Activated T-helper 2 cell treated with anti-CD3 and anti-CD28 coated beads, Interferon-gamma antibody, Interleukin-2, Interleukin-4, amounts not matched to agents 10 μg/mL and 5 μg/mL and 100 μg/mL, durations not matched to agents 14 hours and 24 hours and 36 hours (primary cell): Measurements from ENCODE around the gene ACP1. TPM values are rescaled to one million over a fixed set of nuclear protein-coding genes. Genes with fewer than 3 reads are reported as not detected.
A peak's percentile ranks its signal among the peaks of the same experiment; 100 is the strongest.

ENCODE experiments used
- DNase-seq: peaks from one replicate; pipeline ENCODE4 v3.0.0; 2021; ENCODE audit warnings: low spot score
- H3K27ac Mint-ChIP-seq: one replicate; pipeline ENCODE4 v1.8.0; 2021; ENCODE audit warnings: mixed read lengths
- H3K27me3 Mint-ChIP-seq: one replicate; pipeline ENCODE4 v1.8.0; 2021; ENCODE audit warnings: low read depth, mixed read lengths
- H3K36me3 Mint-ChIP-seq: one replicate; pipeline ENCODE4 v1.8.0; 2021; ENCODE audit warnings: low read depth, mixed read lengths
- H3K4me1 Mint-ChIP-seq: one replicate; pipeline ENCODE4 v1.8.0; 2021; ENCODE audit warnings: low read depth, mixed read lengths
- H3K4me3 Mint-ChIP-seq: one replicate; pipeline ENCODE4 v1.8.0; 2021; ENCODE audit warnings: low read depth, mild to moderate bottlenecking, moderate library complexity, mixed read lengths
- H3K9me3 Mint-ChIP-seq: one replicate; pipeline ENCODE4 v1.8.0; 2021; ENCODE audit warnings: mixed read lengths
- intact Hi-C: fragments of 100-400 bp; cut with micrococcal nuclease; formaldehyde crosslinking; loops from one replicate; pipeline ENCODE4 v1.15.1; 2023
- total RNA-seq: library from RNA; stranded (reverse); gene quantifications from 2 replicates; pipeline ENCODE4 v1.2.3, GENCODE V29; 2022

The ACP1 gene
- total RNA-seq, 1 donor from 2014 or later = 168 TPM

DNA sequence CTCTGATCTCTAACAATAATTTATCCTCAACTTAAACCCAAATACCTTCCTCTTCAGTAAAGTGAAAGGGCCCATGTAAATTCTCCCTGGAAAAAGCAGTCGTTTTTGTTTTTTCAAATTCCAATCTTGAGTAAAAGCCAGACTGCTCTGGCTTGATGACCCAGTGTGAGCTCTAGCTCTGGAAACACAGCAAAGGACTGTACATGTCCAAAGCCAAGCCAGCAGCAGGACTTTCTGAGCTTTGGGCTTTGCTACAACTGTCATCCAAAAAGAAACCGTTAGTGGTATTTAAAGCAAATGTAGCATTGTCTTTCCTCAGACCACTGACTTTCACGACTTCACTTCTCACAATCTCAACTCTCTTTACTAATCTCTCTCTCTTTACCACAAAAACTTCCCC is 26.3 kb upstream of the ACP1 start:
- intact Hi-C loops = no loop called here
- DNase-seq = no peak
- Mint-ChIP-seq H3K9me3 (peaks cover 29% of the 10 kb centered on the region), H3K27ac (peak overlapping the region; percentile 13), H3K36me3 (peaks cover 67% of the 10 kb centered on the region), H3K4me3 (no peak overlapping the region), H3K4me1 (peaks cover 10% of the 10 kb centered on the region), H3K27me3 (no peaks in the 10 kb centered on the region)

DNA sequence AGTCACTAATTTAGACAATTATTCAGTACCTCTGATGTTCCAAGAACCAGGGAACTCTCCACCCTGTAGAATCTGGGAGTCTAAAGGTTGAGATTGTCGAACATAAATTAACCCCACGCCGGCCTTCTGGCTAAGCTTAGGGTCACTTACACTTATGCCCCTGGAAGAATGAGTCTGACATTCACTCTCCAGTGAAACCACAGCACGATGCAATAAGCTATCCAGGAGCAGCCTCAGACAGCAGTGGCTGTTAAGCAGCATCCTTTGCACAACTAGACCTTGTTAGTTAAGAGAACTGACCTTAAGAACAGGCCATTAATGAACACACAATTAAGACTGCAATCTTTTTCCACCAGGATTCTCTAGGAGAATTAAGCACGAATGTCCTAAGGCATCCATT is 25.9 kb upstream of the ACP1 start:
- DNase-seq = no peak
- intact Hi-C loops = no loop called here
- Mint-ChIP-seq H3K27me3 (no peaks in the 10 kb centered on the region), H3K9me3 (peaks cover 29% of the 10 kb centered on the region), H3K27ac (peak overlapping the region; percentile 8), H3K36me3 (peaks cover 69% of the 10 kb centered on the region), H3K4me3 (no peak overlapping the region), H3K4me1 (peaks cover 10% of the 10 kb centered on the region)

DNA sequence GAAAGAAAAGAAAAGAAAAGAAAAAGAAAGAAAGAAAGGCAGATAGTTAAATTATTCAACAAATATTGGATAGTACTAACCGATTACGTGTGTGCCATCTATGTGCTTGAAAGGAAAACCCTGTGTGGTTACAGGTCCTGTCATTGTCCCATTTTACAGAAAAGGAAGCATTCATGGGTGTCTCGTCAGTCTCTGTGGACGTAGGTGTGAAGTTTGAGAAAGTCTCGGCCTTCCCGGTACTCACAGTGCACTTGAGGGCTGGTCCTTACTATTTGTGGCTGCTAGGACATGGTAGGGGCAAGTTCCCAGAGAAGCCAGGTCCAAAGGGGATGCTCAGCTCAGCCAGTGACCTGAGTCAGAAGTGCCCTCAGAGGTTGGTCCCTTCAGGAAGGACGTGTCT is 20.2 kb upstream of the ACP1 start:
- intact Hi-C loops = loop anchor here (10.0 kb wide), 1 partner anchor 390 kb away; no protein-coding TSS in a partner anchor
- Mint-ChIP-seq H3K27ac (no peak overlapping the region), H3K36me3 (peaks cover 65% of the 10 kb centered on the region), H3K9me3 (peaks cover 23% of the 10 kb centered on the region), H3K4me3 (no peak overlapping the region), H3K27me3 (no peaks in the 10 kb centered on the region), H3K4me1 (peaks cover 4% of the 10 kb centered on the region)
- DNase-seq = no peak

DNA sequence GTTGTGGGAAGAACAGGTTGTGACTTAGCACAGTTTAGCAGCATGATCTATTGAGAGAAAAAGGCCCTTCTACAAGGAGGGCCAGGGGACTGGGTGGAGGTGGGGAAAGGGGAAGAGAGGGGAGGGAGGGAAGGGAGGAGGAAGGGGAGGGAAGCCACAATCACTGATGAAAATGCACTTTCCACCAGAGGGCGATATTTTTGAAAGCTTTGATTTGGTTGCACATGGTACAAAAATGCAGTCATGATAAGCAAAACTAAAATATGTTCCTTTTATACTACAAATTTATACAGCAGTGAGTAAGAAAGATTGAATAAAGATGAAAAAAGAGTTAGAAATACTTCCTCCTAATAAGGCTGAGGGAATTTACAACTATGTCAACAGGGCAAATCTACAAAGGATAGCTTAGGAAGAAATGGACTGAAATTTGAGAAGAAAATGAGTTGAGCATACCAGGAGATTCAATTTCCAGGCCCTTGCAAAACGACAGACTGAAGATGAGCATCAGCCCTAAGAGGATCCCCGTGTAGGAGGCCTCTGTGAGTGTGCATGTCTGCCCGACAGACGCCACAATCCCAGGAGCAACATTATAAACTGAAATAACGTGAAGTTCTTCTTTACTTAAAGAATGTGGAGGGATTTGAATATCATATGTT is 18.1 kb upstream of the ACP1 start:
- no peak for DNase-seq
- H3K27me3 Mint-ChIP-seq = no peaks in the 10 kb centered on the region
- H3K4me1 Mint-ChIP-seq = peaks cover 4% of the 10 kb centered on the region

DNA sequence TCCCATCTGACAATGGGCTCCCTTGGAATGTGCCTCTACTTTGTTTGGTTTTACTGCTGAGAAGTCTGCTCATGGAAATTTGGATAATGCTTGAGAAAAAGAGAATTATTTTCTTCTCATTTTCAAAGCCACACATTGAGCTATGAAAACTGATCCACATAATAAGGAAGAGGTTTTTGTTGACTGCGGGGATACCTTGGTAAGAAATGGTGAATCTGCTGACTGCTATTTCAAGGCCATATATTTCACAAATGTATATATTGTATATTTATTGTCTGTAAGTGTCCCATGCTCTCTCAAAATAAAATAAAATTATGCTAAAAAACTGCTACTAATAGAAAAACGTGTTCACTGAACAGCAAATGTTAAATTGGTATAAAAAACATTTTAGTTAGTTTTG is 16.0 kb upstream of the ACP1 start:
- peaks cover 27% of the 10 kb centered on the region for H3K36me3 Mint-ChIP-seq
- H3K27me3 Mint-ChIP-seq = no peaks in the 10 kb centered on the region
- peaks cover 4% of the 10 kb centered on the region for H3K4me1 Mint-ChIP-seq
- intact Hi-C loops = loop anchor here (5.0 to 10.0 kb wide), 2 partner anchors 44 to 386 kb away; no protein-coding TSS in a partner anchor
- DNase-seq = no peak
- H3K9me3 Mint-ChIP-seq = no peaks in the 10 kb centered on the region
- H3K27ac Mint-ChIP-seq = no peak overlapping the region
- H3K4me3 Mint-ChIP-seq = no peak overlapping the region

More for the DNA sequence above, 18.1 kb upstream of the ACP1 start:
- intact Hi-C loops = loop anchor here (1.0 to 10.0 kb wide), 3 partner anchors 17 to 388 kb away; no protein-coding TSS in a partner anchor
- Mint-ChIP-seq H3K4me3 (no peak overlapping the region), H3K9me3 (peaks cover 8% of the 10 kb centered on the region), H3K36me3 (peaks cover 45% of the 10 kb centered on the region), H3K27ac (no peak overlapping the region)

DNA sequence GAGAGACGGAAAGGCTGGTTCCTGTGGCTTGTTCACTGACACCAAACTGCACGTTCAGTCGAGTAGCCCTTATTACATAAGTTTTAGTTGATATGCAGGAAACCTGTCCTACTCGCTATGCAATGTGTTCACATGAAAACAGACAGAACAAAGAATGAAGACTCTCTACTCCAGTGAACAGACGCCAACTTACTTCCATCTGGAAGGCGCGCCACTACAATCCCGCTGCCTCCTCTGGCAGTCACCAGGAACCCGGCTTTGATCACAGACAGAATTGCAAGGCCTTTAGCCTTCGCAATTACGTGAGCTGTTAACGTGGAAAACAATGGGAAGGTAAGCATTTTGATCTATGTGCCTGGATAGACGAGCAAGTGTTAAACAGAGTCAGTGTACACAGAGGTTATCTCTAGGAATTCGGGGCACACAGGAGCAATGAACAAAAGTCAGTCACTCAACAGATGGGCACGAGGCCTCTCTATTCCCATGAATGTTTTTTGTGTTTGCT is 15.2 kb upstream of the ACP1 start:
- H3K27me3 Mint-ChIP-seq = no peaks in the 10 kb centered on the region
- peaks cover 20% of the 10 kb centered on the region for H3K36me3 Mint-ChIP-seq
- H3K27ac Mint-ChIP-seq = no peak overlapping the region
- intact Hi-C loops = loop anchor here (5.0 to 10.0 kb wide), 2 partner anchors 43 to 385 kb away; no protein-coding TSS in a partner anchor
- H3K9me3 Mint-ChIP-seq = no peaks in the 10 kb centered on the region
- no peak overlapping the region for H3K4me3 Mint-ChIP-seq
- DNase-seq = no peak
- peaks cover 4% of the 10 kb centered on the region for H3K4me1 Mint-ChIP-seq

DNA sequence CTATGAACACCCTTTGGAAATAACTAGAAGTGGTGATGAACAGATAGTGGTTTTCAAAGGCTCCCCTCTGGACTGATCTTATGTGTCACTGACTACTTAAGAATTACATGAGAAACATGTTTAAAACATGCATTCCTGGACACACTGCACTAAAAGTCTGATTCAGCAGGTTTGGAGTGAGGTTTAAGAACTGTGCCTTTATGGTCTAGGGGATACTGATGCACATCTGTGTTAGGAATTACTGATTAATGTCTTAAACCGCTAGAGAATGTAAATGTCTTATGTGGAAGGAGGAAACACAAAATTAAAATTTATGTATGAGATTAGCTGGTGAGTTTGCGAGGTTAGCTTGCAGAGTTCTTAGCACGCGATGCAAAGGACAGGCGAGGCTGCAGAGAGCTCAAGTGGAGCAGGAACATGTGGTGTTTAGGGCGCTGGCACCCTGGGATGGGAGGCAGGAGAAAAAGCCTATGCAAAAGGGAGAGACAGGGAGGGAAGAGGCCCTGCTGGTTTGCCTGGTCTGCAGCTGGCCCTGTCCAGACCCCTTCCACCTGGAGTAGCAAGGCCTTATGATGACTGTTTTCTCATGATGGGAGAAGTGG is 12.6 kb upstream of the ACP1 start:
- Mint-ChIP-seq H3K4me3 (no peak overlapping the region), H3K27me3 (no peaks in the 10 kb centered on the region), H3K4me1 (no peaks in the 10 kb centered on the region), H3K36me3 (peaks cover 7% of the 10 kb centered on the region), H3K27ac (peak overlapping the region; percentile 24), H3K9me3 (peaks cover under 1% of the 10 kb centered on the region)
- DNase-seq = no peak
- intact Hi-C loops = no loop called here

DNA sequence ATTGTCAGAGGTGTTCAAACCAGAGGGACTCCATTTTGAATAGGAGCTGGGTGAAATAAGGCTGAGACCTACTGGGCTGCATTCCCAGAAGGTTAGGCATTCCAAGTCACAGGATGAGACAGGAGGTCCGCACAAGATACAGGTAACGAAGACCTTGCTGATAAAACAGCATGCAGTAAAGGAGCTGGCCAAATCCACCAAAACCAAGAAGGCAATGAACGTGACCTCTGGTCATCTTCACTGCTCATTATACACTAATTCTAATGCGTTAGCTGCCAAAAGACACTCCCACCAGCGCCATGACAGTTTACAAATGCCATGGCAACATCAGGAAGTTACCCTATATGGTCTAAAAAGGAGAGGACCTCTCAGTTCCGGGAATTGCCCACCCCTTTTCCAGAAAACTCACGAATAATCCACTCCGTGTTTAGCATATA is 11.5 kb upstream of the ACP1 start:
- Mint-ChIP-seq H3K27ac (no peak overlapping the region), H3K4me3 (no peak overlapping the region), H3K36me3 (peaks cover 10% of the 10 kb centered on the region), H3K27me3 (no peaks in the 10 kb centered on the region), H3K9me3 (peaks cover 12% of the 10 kb centered on the region), H3K4me1 (no peaks in the 10 kb centered on the region)
- DNase-seq = no peak
- intact Hi-C loops = no loop called here

DNA sequence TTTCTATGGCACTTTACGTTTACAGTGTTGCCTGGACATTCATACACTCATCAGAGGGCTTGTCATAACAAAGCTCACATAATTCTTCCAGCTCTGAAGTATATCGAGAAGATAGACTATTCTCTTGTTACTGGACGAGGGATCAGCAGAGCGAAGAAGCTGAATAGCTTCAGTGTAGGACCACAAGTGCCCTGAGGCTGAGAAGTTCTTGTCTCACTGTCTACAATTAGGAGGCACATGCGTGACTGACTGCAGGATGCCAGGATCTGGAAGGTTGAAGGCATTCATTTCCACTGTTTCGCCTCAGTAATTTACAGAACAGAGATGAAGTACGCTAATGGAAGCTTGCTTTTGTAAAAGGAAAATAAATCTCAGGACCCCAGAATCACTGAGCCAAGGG is 10.5 kb upstream of the ACP1 start:
- no peak for DNase-seq
- H3K36me3 Mint-ChIP-seq = peaks cover 17% of the 10 kb centered on the region
- no peaks in the 10 kb centered on the region for H3K4me1 Mint-ChIP-seq
- H3K27me3 Mint-ChIP-seq = no peaks in the 10 kb centered on the region
- peaks cover 22% of the 10 kb centered on the region for H3K9me3 Mint-ChIP-seq
- intact Hi-C loops = no loop called here
- H3K27ac Mint-ChIP-seq = no peak overlapping the region
- H3K4me3 Mint-ChIP-seq = no peak overlapping the region

DNA sequence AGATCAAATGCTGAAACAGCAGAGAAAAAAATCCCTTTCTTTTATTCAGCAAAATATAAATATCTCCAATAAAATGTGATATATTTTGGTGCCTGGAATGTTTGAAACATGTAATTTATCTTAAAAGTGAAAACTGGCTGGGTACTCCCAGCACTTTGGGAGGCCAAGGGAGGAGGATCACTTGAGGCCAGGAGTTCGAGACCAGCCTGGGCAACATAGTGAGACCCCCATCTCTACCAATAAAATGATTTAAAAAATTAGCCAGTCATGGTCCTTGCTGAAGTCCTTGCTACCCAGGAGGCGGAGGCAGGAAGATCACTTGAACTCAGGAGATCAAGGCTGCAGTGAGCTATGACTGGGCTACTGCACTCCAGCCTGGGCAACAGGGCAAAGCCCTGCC is 9.6 kb upstream of the ACP1 start:
- H3K36me3 Mint-ChIP-seq = peaks cover 24% of the 10 kb centered on the region
- no peaks in the 10 kb centered on the region for H3K27me3 Mint-ChIP-seq
- no peak overlapping the region for H3K27ac Mint-ChIP-seq
- H3K4me1 Mint-ChIP-seq = no peaks in the 10 kb centered on the region
- no peak for DNase-seq
- no peak overlapping the region for H3K4me3 Mint-ChIP-seq
- H3K9me3 Mint-ChIP-seq = peaks cover 29% of the 10 kb centered on the region
- intact Hi-C loops = no loop called here

DNA sequence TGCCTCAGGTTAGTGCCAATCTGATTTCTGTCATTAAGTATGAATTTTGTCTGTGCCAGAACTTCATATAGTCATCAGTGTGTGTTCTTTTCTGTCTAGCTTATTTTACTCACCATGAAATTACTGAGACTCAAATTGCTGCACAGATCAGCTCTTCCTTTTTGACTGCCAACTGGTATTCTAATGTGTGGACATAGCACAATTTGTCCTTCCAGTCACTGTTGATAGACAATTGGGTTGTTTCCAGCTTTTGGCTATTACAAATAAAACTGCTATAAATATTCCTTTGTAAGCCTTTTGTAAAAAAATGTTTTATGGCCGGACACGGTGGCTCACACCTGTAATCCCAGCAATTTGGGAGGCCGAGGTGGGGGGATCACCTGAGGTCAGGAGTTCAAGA is 8.7 kb upstream of the ACP1 start:
- H3K27ac Mint-ChIP-seq = no peak overlapping the region
- H3K36me3 Mint-ChIP-seq = peaks cover 33% of the 10 kb centered on the region
- no peaks in the 10 kb centered on the region for H3K27me3 Mint-ChIP-seq
- no peak for DNase-seq
- intact Hi-C loops = no loop called here
- H3K4me3 Mint-ChIP-seq = no peak overlapping the region
- H3K4me1 Mint-ChIP-seq = peaks cover 4% of the 10 kb centered on the region
- H3K9me3 Mint-ChIP-seq = peaks cover 30% of the 10 kb centered on the region

DNA sequence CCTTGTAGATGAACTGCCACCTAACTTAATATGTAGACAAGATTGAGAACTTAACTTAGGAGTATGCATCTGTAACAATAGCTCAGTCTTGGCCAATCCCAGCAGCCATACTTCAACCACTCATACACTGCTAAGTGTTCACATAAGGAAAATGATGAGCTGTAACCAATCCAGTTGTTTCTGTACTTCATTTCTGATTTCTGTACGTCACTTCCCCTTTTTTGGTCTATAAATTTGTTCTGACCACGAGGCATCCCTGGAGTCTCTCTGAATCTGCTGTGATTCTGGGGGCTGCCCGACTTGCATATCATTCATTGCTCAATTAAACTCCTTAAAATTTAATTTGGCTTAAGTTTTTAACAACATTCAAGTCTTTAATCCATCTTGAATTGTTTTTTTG is 7.3 kb upstream of the ACP1 start:
- Mint-ChIP-seq H3K4me3 (no peak overlapping the region), H3K36me3 (peaks cover 39% of the 10 kb centered on the region), H3K9me3 (peaks cover 30% of the 10 kb centered on the region), H3K4me1 (peaks cover 9% of the 10 kb centered on the region), H3K27me3 (no peaks in the 10 kb centered on the region), H3K27ac (no peak overlapping the region)
- intact Hi-C loops = no loop called here
- no peak for DNase-seq

DNA sequence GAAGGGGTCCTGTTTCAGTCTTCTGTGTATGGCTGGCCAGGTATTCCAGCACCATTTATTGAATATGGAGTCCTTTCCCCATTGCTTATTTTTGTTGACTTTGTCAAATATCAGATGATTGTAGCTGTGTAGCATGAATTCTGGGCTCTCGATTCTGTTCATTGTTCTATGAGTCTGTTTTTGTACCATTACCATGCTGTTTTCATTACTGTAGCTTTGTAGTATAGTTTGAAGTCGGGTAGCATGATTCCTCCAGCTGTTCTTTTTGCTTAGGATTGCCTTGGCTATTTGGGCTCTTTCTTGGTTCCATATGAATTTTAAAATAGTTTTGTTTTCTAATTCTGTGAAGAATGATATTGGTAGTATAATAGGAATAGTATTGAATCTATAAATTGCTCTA is 6.9 kb upstream of the ACP1 start:
- Mint-ChIP-seq H3K27me3 (no peaks in the 10 kb centered on the region), H3K4me1 (peaks cover 12% of the 10 kb centered on the region), H3K27ac (no peak overlapping the region), H3K4me3 (no peak overlapping the region), H3K36me3 (peaks cover 43% of the 10 kb centered on the region), H3K9me3 (peaks cover 30% of the 10 kb centered on the region)
- no peak for DNase-seq
- intact Hi-C loops = no loop called here
